ENCODE measurements around the gene RMDN2.

Gene RMDN2

DNA sequence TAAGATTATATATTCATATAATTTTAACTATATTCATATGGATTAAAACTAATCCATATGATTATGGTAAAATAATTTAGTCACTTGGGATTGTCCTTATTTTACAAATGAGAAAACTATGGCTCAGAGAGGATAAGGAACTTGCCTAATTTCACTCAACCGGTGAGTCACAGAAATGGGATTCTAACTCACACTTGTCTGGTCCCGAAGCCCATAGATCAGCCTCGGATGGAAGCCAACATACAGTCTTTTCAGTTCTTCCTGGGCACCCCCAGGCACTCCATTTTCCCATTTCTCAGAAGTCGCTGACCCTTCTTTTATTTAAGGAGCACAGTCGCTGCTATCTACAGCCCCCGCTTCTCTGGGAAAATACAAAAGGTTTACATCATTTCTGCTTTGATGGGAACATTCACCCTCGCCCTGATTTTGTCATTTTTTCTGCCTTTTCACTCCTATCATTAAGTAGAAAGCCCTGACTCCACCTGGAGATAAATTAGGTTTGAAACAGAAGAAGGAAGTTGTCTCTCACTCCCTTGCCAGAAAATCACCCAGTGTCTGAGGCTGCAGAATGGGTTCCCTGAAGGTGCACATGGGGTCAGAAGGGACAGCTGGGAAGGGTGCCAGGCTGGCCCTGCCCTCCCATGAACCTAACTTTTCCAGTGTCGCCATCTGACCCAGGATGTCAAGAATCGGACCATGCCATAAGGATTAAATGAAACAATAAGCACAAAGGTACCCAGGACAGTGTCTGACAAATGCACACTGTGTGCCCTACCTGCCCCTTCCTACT is 114.2 kb downstream of the RMDN2 start:
- ATAC-seq, result no peak
- no peak for DNase-seq

GRCh38 chr2:38045811-38046210 is 120.7 kb downstream of the RMDN2 start:
- ATAC-seq, result no peak
- DNase-seq, result no peak

DNA sequence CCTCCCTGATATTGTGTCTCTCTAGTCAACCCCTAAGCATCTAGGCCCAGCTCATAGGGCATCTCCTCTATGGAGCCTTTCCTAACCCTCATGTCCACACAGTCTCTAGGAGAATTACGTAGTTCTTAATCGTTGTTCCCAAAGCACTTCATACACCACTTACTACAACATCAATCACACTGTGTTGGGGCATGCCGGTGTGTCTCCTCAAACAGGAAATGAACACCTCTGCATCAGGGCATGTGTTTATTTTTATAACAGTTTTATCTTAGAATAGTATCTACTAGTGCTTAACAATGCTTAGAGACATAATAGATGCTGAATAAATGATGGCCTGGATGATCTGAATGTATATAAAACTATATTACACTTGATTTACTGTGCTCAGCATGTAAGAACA is 131.1 kb downstream of the RMDN2 start:
- DNase-seq (no peak), ATAC-seq (no peak)

- DNase-seq (peak; percentile 13), ATAC-seq (peak; percentile 49)
Measured at GRCh38 chr2:38057651-38058410, 132.7 kb downstream of the RMDN2 start.

DNA sequence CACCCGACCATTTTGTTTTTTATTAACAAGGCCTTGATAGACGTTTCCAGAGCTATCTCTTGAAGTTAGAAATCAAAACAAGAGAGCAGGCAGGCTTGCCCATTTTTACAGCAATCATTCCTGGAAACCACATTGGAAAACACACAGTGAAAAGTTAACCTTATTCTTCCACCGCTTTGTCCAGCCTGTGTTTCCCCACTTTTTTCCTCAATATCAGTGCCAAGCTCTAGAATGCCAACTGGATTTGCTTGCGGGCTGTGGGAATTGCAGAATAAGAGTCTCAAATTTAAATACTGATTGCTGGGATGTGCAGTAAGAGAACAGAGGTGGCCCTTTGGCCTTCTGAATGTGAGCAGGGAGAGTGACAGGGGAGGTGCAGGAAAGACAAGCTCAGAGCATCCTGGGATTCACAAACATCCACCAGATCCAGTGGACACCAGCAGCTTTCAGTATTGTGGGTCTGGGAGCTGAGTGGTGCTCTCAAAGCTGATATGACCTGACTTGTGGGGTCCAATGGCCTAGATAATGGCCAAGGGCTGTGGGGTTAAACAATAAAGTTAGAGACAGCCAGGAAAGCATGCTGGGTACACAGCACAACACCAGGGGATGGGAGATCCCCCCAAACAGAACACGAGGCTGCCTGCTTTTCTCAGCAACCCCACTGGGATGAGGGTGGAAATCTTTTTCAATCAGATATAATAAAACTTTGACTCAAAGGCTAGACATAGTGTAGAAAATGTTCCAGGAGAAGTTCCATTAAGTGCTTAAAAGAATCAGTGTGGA is 135.3 kb downstream of the RMDN2 start:
- no peak for ATAC-seq
- no peak for DNase-seq

DNA sequence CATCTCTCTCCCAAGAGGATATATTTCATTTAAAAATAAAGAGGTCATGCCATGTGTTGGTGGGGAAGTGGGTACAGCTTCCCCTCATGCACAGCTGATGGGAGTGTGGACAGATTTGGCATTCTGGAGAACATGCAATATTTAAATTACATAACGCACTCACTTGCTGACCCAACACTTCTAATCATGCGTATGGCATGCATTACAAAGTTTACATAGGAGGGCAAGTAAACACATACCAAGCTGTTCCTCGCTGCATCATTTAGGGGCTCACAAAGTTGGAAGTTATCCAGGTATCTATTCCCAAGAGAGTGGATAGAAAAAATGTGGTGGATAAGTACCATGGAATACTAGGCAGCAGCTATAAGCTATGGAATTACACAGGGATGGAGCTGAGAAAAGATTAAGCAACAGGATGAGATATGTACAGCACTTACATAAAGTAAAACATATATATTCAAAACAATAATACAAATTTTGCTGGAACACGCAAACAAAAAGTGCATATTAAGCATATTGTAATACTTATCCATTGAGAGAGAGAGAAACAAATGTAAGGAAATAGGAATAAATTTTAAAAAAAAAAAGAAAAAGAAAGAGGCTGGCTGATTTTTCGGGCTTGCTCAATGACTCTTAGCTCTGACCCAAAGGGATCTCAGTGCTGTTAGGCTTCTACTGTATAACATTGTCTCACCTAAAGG is 139.9 kb downstream of the RMDN2 start:
- DNase-seq, result no peak
- no peak for ATAC-seq

DNA sequence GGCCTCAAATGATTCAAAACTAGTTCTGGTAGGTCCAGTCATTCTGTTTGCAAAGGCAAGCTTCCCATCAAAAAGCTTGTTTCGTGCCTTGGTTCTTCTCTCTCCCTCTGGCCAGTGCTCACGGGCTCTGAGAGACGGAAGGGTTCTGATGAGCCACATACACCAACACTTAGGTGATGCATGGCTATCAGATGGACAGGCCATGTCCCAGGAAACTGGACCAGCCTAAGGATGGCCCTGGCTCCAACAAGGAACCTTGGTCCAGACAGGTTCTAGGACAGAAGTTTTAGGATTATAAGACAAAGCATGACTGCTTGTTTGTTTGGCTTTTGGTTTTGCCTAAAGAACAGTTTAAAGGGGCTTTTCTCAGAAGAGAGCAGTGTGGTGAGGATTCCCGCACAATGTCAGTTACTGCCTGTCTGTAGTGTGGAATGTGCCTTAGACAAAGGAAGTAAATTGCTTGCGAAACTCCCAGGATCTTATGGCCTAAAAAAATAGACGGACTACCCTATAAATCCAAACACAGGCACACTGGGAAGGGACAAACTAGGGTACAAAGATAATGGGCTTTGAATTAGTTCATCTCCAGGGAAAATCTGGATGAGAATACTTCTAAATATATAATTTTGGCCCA is 140.5 kb downstream of the RMDN2 start:
- ATAC-seq (no peak), DNase-seq (no peak)

DNA sequence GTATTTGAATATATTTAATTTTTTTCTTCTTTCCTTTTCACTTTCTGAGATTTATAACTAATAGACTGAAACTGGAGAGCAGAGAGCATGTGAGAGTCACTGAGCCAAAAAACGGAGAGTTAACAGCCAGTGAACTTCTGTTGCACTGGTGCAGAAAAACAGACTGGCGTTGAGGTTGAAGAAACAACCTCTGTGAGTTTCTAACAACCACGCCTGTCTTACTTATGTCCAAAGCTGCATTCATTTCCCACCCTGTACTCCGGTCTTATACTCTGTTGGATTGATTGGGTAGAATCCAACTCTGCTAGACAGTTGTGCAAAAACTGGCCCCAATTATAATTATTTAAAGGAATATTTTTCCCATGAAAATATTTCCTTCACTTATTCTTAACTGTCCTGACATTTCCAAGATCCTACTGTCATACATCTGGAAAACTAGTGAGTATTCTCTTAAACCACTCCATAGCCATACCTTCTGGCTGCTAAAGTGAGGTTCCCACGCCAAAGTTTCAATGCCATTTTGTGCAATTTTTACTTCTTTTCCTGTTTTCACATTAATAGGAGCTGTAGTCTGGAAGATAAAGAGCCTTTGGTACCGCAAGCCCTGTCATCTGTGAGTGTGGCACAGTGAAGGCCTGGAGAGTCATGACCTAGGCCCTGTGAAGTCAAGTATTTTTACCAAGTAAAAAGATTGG is 141.5 kb downstream of the RMDN2 start:
- no peak for ATAC-seq
- no peak for DNase-seq
